Fibroblast of lung (primary cell): ENCODE data around the gene TGIF2.

ENCODE experiments used
- CTCF ChIP-seq, 2 donors: IDR thresholded peaks in 1 of 2; conservative IDR thresholded peaks in 1 of 2; 1 replicate in 1 of 2; 2 replicates in 1 of 2; pipeline ENCODE4 v1.5.1; 2011 to 2012; ENCODE audit warnings: low read length in 2 of 2, control low read depth in 1 of 2, inconsistent platforms in 1 of 2, low read depth in 1 of 2, mild to moderate bottlenecking in 1 of 2
- EZH2 ChIP-seq: IDR thresholded peaks from 2 replicates; pipeline ENCODE4 v1.5.1; 2012; ENCODE audit warnings: low read length, control low read depth, mild to moderate bottlenecking; ENCODE audit errors: missing control alignments

- TF ChIP-seq CTCF (conservative IDR thresholded peaks at IDR 0.05 in 1 of 2, IDR thresholded peaks at IDR 0.05 in 1 of 2; ENCODE audit: low read depth in 1 of 2, low read length in 2 of 2) (no peak), EZH2 (no peak)
Measured at GRCh38 chr20:36538026-36538722, 35.2 kb upstream of the TGIF2 start.
